Endothelial cell of umbilical vein (primary cell): ENCODE data around the gene ARHGEF12. TPM values are rescaled to one million over a fixed set of nuclear protein-coding genes. Genes with fewer than 3 reads are reported as not detected.

Experiments used
- BruUV-seq: library from RNA; stranded (reverse); fragments of 400-500 nt; replicated peaks from 2 replicates; lab custom pipeline; 2021; lab: Mats Ljungman, UMichigan
- CTCF ChIA-PET: fragments of 300-600, 350-600 bp; sonication (Branson Sonifier 250); formaldehyde crosslinking; loops from one replicate; lab custom pipeline; 2021; ENCODE audit warnings: antibody characterized with exemption, inconsistent platforms; lab: Charles Lee
- POLR2A ChIA-PET: fragments of 300-600, 350-600 bp; sonication (Branson Sonifier 250); formaldehyde crosslinking; loops from one replicate; lab custom pipeline; 2021; ENCODE audit warnings: antibody characterized with exemption, inconsistent platforms; lab: Charles Lee
- DNase-seq: peaks from one replicate; pipeline ENCODE4 v3.0.0-alpha.2; 2011; ENCODE audit warnings: low read depth, low spot score
- FAIRE-seq: peaks from 2 replicates; lab custom pipeline; 2011; peaks lifted over from hg19 to GRCh38; lab: Jason Lieb, UNC
- H2AFZ ChIP-seq: 2 replicates; pipeline ENCODE4 v1.6.0; 2012; ENCODE audit warnings: low read depth, low read length, control low read depth, inconsistent platforms
- H3K27ac ChIP-seq: 2 replicates; pipeline ENCODE4 v1.5.1; 2011; ENCODE audit warnings: low read depth, mild to moderate bottlenecking, control low read depth, low read length, moderate library complexity; ENCODE audit not compliant: insufficient read depth
- H3K27me3 ChIP-seq, 2 experiments: 2 replicates each; pipeline versions ENCODE4 v1.6.0 to v1.6.1; 2011; ENCODE audit warnings: low read length in 2 of 2, mixed read lengths in 1 of 2; ENCODE audit not compliant: control insufficient read depth in 2 of 2, insufficient read depth in 2 of 2
- H3K36me3 ChIP-seq, 2 experiments: 2 replicates in 1 of 2; 3 replicates in 1 of 2; pipeline ENCODE4 v1.5.1; 2011; ENCODE audit warnings: low read length in 2 of 2, mild to moderate bottlenecking in 1 of 2, moderate library complexity in 1 of 2; ENCODE audit not compliant: control insufficient read depth in 2 of 2, insufficient read depth in 2 of 2; ENCODE audit errors: extremely low read depth in 1 of 2
- H3K4me1 ChIP-seq: 3 replicates; pipeline ENCODE4 v1.5.1; 2011; ENCODE audit warnings: mild to moderate bottlenecking, low read length; ENCODE audit not compliant: control insufficient read depth, insufficient read depth; ENCODE audit errors: extremely low read depth
- H3K4me2 ChIP-seq: 2 replicates; pipeline ENCODE4 v1.6.1; 2011; ENCODE audit warnings: low read length, control low read depth, mixed read lengths; ENCODE audit not compliant: insufficient read depth
- H3K4me3 ChIP-seq, 3 experiments: fragments of 200-600 bp in 1 of 3; sonication (generic), shearing (Covaris generic) in 1 of 3; replicated peaks in 1 of 3; 2 replicates each; pipeline ENCODE4 v1.5.1; 2011 to 2016; ENCODE audit warnings: control low read depth in 3 of 3, low read length in 3 of 3, mild to moderate bottlenecking in 2 of 3, inconsistent platforms in 1 of 3, low read depth in 1 of 3, moderate library complexity in 1 of 3; ENCODE audit not compliant: insufficient read depth in 1 of 3
- H3K79me2 ChIP-seq: 2 replicates; pipeline ENCODE4 v1.6.0; 2012; ENCODE audit warnings: low read length, inconsistent platforms; ENCODE audit not compliant: control insufficient read depth, insufficient read depth
- H3K9ac ChIP-seq: replicated peaks from 2 replicates; pipeline ENCODE3; 2011; ENCODE audit warnings: low read length, control low read depth; ENCODE audit not compliant: insufficient read depth; ENCODE audit errors: extremely low read depth
- H3K9me1 ChIP-seq: replicated peaks from 3 replicates; pipeline ENCODE4 v1.6.0; 2011; ENCODE audit warnings: mild to moderate bottlenecking, low read length; ENCODE audit not compliant: control insufficient read depth, insufficient read depth; ENCODE audit errors: extremely low read depth
- H3K9me3 ChIP-seq: replicated peaks from 2 replicates; pipeline ENCODE4 v1.5.1; 2012; ENCODE audit warnings: low read length, inconsistent platforms; ENCODE audit not compliant: control insufficient read depth, insufficient read depth
- H4K20me1 ChIP-seq: replicated peaks from 2 replicates; pipeline ENCODE3; 2011; ENCODE audit warnings: mild to moderate bottlenecking, low read length; ENCODE audit not compliant: control insufficient read depth, insufficient read depth; ENCODE audit errors: extremely low read depth
- CTCF ChIP-seq, 2 donors: IDR thresholded peaks; 1 replicate in 1 of 2; 2 replicates in 1 of 2; pipeline ENCODE4 v1.5.1; 2011; ENCODE audit warnings: low read length in 2 of 2, mild to moderate bottlenecking in 2 of 2, moderate library complexity in 2 of 2, control low read depth in 1 of 2, inconsistent platforms in 1 of 2, low read depth in 1 of 2; ENCODE audit not compliant: insufficient read depth in 1 of 2; ENCODE audit errors: extremely low read depth in 1 of 2
- GATA2 ChIP-seq: IDR thresholded peaks from 2 replicates; pipeline ENCODE4 v1.7.0; 2011; ENCODE audit warnings: low read depth, mild to moderate bottlenecking, moderate library complexity, mixed read lengths, low read length; ENCODE audit not compliant: insufficient read length, insufficient read depth
- JUN ChIP-seq: IDR thresholded peaks from 2 replicates; pipeline ENCODE4 v1.6.1; 2011; ENCODE audit warnings: borderline replicate concordance, low read depth; ENCODE audit not compliant: insufficient read length, insufficient read depth
- MAX ChIP-seq: IDR thresholded peaks from 2 replicates; pipeline ENCODE4 v1.6.1; 2011; ENCODE audit not compliant: insufficient read depth, insufficient read length
- MYC ChIP-seq: IDR thresholded peaks from one replicate; pipeline ENCODE4 v1.6.1; 2011; ENCODE audit warnings: mild to moderate bottlenecking, low read depth, low read length
- POLR2A ChIP-seq: IDR thresholded peaks from 2 replicates; pipeline ENCODE4 v1.6.1; 2012; ENCODE audit warnings: low read depth, mild to moderate bottlenecking, control low read depth, low read length
- dilution Hi-C: fragments of 300-500 bp; cut with MboI; formaldehyde crosslinking; loops from one replicate; pipeline ENCODE4 v1.15.0; 2019; ENCODE audit warnings: low sequenced_read_pairs; ENCODE audit not compliant: extremely low pct_ligation_motif_present
- intact Hi-C: fragments of 100-400 bp; cut with micrococcal nuclease; formaldehyde crosslinking; loops from one replicate; pipeline ENCODE4 v1.10.0; 2022
- polyA plus RNA-seq, 4 experiments: library from polyadenylated mRNA; depleted of rRNA in 3 of 4; stranded (reverse) in 3 of 4; unstranded in 1 of 4; fragments of >200 nt; gene quantifications; 2 replicates each; pipeline versions ENCODE4 v1.2.1 to v1.2.3, GENCODE V29; 2011 to 2012; ENCODE audit warnings: missing spikeins in 1 of 4
- total RNA-seq: library from RNA; stranded (reverse); gene quantifications from 2 replicates; pipeline ENCODE4 v1.2.3, GENCODE V29; 2021

The ARHGEF12 gene
- total and polyA plus RNA-seq, 2 donors (not counting 3 experiments of a cell fraction or from before 2014, with no cell fraction given): 20.9 to 125 TPM

DNA sequence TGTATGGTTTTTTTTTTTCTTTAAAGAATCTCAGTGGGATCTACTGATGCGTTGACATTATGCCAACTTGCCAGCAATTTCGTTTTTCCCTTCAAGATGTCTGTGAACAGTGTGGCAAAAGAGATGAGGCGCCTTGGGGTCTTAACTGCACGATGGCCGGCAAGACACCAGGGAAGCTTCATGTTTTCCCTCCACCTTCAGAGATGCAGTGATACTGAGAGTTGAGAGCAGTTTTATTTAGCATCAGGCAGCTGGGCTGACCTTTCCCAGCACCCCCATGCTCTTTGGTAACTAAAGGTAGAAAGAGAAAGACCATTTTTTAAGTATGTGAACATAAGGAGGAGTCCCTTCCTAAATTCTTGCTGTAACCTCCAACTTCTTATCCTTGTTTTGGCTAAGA, 163.6 kb downstream of the ARHGEF12 start:
- no peaks in the 10 kb centered on the region for H3K9me3 ChIP-seq
- dilution Hi-C loops (no loop called here), intact Hi-C loops (loop anchor here (2.0 kb wide), 1 partner anchor 165 kb away; no protein-coding TSS in a partner anchor)
- no peak overlapping the region for H3K27ac ChIP-seq
- DNase-seq (no peak), FAIRE-seq (no peak)
- ChIA-PET CTCF (interaction anchor here (0.8 to 3.5 kb wide), 8 partner anchors 9 to 303 kb away, joined by 3 to 16 read pairs (median 3); partner anchors contain the start of gene GRIK4), POLR2A (no interaction called here)
- no peak overlapping the region for H3K4me2 ChIP-seq
- no peak for TF ChIP-seq POLR2A
- TF ChIP-seq MAX: no peak
- TF ChIP-seq GATA2: no peak
- no peak for TF ChIP-seq CTCF (IDR thresholded peaks at IDR 0.05; ENCODE audit: extremely low read depth in 1 of 2, insufficient read depth in 1 of 2, low read depth in 1 of 2, low read length in 2 of 2)
- no peak for TF ChIP-seq MYC
- no peak for TF ChIP-seq JUN
- H3K36me3 ChIP-seq: no peaks in the 10 kb centered on the region
- H3K27me3 ChIP-seq: peaks cover 0 to 3% of the 10 kb centered on the region in 2 experiments
- H3K4me1 ChIP-seq: peaks cover 4% of the 10 kb centered on the region
- H2AFZ ChIP-seq: no peak overlapping the region
- H3K4me3 ChIP-seq: no peak overlapping the region
- BruUV-seq: no TSS peak
- no peaks in the 10 kb centered on the region for H3K9me1 ChIP-seq
- H4K20me1 ChIP-seq: no peaks in the 10 kb centered on the region
- H3K9ac ChIP-seq: no peak overlapping the region
- no peaks in the 10 kb centered on the region for H3K79me2 ChIP-seq
